ENCODE measurements around the gene DUSP10.

- TF ChIP-seq CTCF (IDR thresholded peaks at IDR 0.05; ENCODE audit: insufficient read depth, low read length, poor library complexity, severe bottlenecking) = no peak
- TF ChIP-seq EZH2phosphoT487 (conservative IDR thresholded peaks at IDR 0.05; ENCODE audit: low read length) = no peak
Measured at GRCh38 chr1:221759436-221759835, 17.5 kb upstream of the DUSP10 start.
